Measurements from ENCODE around the gene PSRC1. TPM values are rescaled to one million over a fixed set of nuclear protein-coding genes. Genes with fewer than 3 reads are reported as not detected.
A peak's percentile ranks its signal among the peaks of the same experiment; 100 is the strongest.

Gene PSRC1
- total and polyA plus RNA-seq, 5 donors from 2014 or later = 0.14 to 1.0 (median 0.57) TPM

GRCh38 chr1:109281680-109282496 lies 1.1 kb downstream of the PSRC1 start:
- Histone ChIP-seq H3K27me3 (ENCODE audit: control insufficient read depth, insufficient read depth, low read length) (no peaks in the 10 kb centered on the region), H3K4me3 (ENCODE audit: low read depth, low read length) (peak overlapping the region; percentile 96), H3K9me3 (ENCODE audit: control insufficient read depth in 2 of 2, low read length in 2 of 2) (no peaks in the 10 kb centered on the region), H3K27ac (ENCODE audit: insufficient read depth, low read length, poor library complexity, severe bottlenecking) (no peak overlapping the region), H3K4me1 (ENCODE audit: control insufficient read depth, insufficient read depth, low read length, poor library complexity, severe bottlenecking) (peaks cover 16% of the 10 kb centered on the region), H3K36me3 (ENCODE audit: control insufficient read depth, insufficient read depth, low read length) (no peaks in the 10 kb centered on the region)
- no peaks in the 10 kb centered on the region for H3K36me3 Mint-ChIP-seq
- H3K4me1 Mint-ChIP-seq = peaks cover 5 to 39% (median 21%) of the 10 kb centered on the region in 4 donors
- DNase-seq = no peak
- ATAC-seq (ENCODE audit: low read depth in 2 of 2) = no peak
- H3K4me3 Mint-ChIP-seq = peak overlapping the region; percentile 91 to 98 (median 95)
- H3K27me3 Mint-ChIP-seq = no peaks in the 10 kb centered on the region
- no peaks in the 10 kb centered on the region for H3K9me3 Mint-ChIP-seq
- H3K27ac Mint-ChIP-seq = peak overlapping the region in 1 of 3 donors; percentile 52

- Mint-ChIP-seq H3K4me1 (peaks cover 5 to 33% (median 21%) of the 10 kb centered on the region in 4 donors), H3K4me3 (peak overlapping the region in 1 of 4 donors; percentile 34), H3K27ac (no peak overlapping the region), H3K27me3 (no peaks in the 10 kb centered on the region), H3K9me3 (no peaks in the 10 kb centered on the region), H3K36me3 (no peaks in the 10 kb centered on the region)
- Histone ChIP-seq H3K4me1 (ENCODE audit: control insufficient read depth, insufficient read depth, low read length, poor library complexity, severe bottlenecking) (peaks cover 16% of the 10 kb centered on the region), H3K9me3 (ENCODE audit: control insufficient read depth in 2 of 2, low read length in 2 of 2) (no peaks in the 10 kb centered on the region), H3K27ac (ENCODE audit: insufficient read depth, low read length, poor library complexity, severe bottlenecking) (no peak overlapping the region), H3K4me3 (ENCODE audit: low read depth, low read length) (no peak overlapping the region), H3K36me3 (ENCODE audit: control insufficient read depth, insufficient read depth, low read length) (no peaks in the 10 kb centered on the region), H3K27me3 (ENCODE audit: control insufficient read depth, insufficient read depth, low read length) (no peaks in the 10 kb centered on the region)
- no peak for ATAC-seq (ENCODE audit: low read depth in 2 of 2)
- DNase-seq = no peak
Observed at GRCh38 chr1:109280862-109281261, 2.1 kb downstream of the PSRC1 start.

- Histone ChIP-seq H3K36me3 (ENCODE audit: control insufficient read depth, insufficient read depth, low read length) (no peaks in the 10 kb centered on the region), H3K27me3 (ENCODE audit: control insufficient read depth, insufficient read depth, low read length) (no peaks in the 10 kb centered on the region), H3K27ac (ENCODE audit: insufficient read depth, low read length, poor library complexity, severe bottlenecking) (no peak overlapping the region), H3K4me1 (ENCODE audit: control insufficient read depth, insufficient read depth, low read length, poor library complexity, severe bottlenecking) (peaks cover 16% of the 10 kb centered on the region), H3K9me3 (ENCODE audit: control insufficient read depth in 2 of 2, low read length in 2 of 2) (no peaks in the 10 kb centered on the region), H3K4me3 (ENCODE audit: low read depth, low read length) (no peak overlapping the region)
- H3K9me3 Mint-ChIP-seq = no peaks in the 10 kb centered on the region
- H3K27ac Mint-ChIP-seq = peak overlapping the region in 1 of 3 donors; percentile 44
- peak overlapping the region in 1 of 4 donors; percentile 56 for H3K4me3 Mint-ChIP-seq
- no peaks in the 10 kb centered on the region for H3K36me3 Mint-ChIP-seq
- ATAC-seq (ENCODE audit: low read depth in 2 of 2) = no peak
- H3K4me1 Mint-ChIP-seq = peaks cover 5 to 31% (median 21%) of the 10 kb centered on the region in 4 donors
- DNase-seq = no peak
- H3K27me3 Mint-ChIP-seq = no peaks in the 10 kb centered on the region
Observed at GRCh38 chr1:109279615-109280278, 3.2 kb downstream of the PSRC1 start.

- DNase-seq = peak; percentile 39 to 75 (median 46)
- Mint-ChIP-seq H3K4me3 (no peak overlapping the region), H3K27me3 (no peaks in the 10 kb centered on the region), H3K36me3 (no peaks in the 10 kb centered on the region), H3K9me3 (no peaks in the 10 kb centered on the region), H3K4me1 (peaks cover 0 to 13% (median 7%) of the 10 kb centered on the region in 4 donors), H3K27ac (no peak overlapping the region)
- no peak overlapping the region for H3K27ac ChIP-seq (ENCODE audit: insufficient read depth, low read length, poor library complexity, severe bottlenecking)
- H3K9me3 ChIP-seq (ENCODE audit: control insufficient read depth in 2 of 2, low read length in 2 of 2) = no peaks in the 10 kb centered on the region
- no peaks in the 10 kb centered on the region for H3K27me3 ChIP-seq (ENCODE audit: control insufficient read depth, insufficient read depth, low read length)
- peak in 1 of 2 donors; percentile 56 for ATAC-seq (ENCODE audit: low read depth in 2 of 2)
- H3K4me1 ChIP-seq (ENCODE audit: control insufficient read depth, insufficient read depth, low read length, poor library complexity, severe bottlenecking) = peaks cover 5% of the 10 kb centered on the region
- no peak overlapping the region for H3K4me3 ChIP-seq (ENCODE audit: low read depth, low read length)
- H3K36me3 ChIP-seq (ENCODE audit: control insufficient read depth, insufficient read depth, low read length) = no peaks in the 10 kb centered on the region
Observed at GRCh38 chr1:109277434-109278204, 5.3 kb downstream of the PSRC1 start.

DNA sequence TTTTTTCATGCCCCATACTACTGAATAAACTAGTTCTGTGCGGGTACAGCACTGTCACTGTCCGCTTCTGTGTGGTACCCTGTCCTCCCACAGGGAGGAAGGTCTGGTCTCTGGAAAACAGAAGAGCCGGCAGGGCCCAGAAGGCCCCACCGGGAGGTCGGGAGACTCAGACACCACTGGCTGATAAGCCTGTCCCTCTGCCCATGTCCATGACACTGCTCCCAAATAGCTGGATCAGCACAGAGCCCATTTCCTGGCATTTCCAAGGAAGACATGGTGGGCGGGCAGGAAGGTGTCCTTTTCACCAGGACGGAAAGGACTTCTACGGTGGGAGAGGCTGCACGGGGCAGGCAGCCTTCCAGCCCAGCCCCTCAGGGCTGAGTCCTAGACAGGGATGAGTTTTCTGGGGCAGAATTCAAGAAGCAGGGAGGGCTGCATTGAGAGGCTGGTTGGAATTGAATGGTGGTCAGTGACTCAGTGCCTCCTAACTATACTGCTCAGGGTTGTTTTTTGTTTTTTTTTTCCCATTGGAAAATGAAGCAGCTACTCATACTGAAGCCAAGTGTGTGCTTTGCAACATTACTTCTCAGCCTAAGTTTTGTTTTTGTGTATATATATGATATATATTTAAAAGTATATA lies 7.1 kb downstream of the PSRC1 start:
- no peaks in the 10 kb centered on the region for H3K36me3 Mint-ChIP-seq
- peaks cover 0 to 6% (median 4%) of the 10 kb centered on the region in 4 donors for H3K4me1 Mint-ChIP-seq
- Histone ChIP-seq H3K36me3 (ENCODE audit: control insufficient read depth, insufficient read depth, low read length) (no peaks in the 10 kb centered on the region), H3K27ac (ENCODE audit: insufficient read depth, low read length, poor library complexity, severe bottlenecking) (no peak overlapping the region), H3K4me1 (ENCODE audit: control insufficient read depth, insufficient read depth, low read length, poor library complexity, severe bottlenecking) (no peaks in the 10 kb centered on the region), H3K9me3 (ENCODE audit: control insufficient read depth in 2 of 2, low read length in 2 of 2) (no peaks in the 10 kb centered on the region), H3K4me3 (ENCODE audit: low read depth, low read length) (no peak overlapping the region), H3K27me3 (ENCODE audit: control insufficient read depth, insufficient read depth, low read length) (no peaks in the 10 kb centered on the region)
- no peak for DNase-seq
- H3K4me3 Mint-ChIP-seq = no peak overlapping the region
- ATAC-seq (ENCODE audit: low read depth in 2 of 2) = no peak
- H3K9me3 Mint-ChIP-seq = no peaks in the 10 kb centered on the region
- no peak overlapping the region for H3K27ac Mint-ChIP-seq
- H3K27me3 Mint-ChIP-seq = no peaks in the 10 kb centered on the region

DNA sequence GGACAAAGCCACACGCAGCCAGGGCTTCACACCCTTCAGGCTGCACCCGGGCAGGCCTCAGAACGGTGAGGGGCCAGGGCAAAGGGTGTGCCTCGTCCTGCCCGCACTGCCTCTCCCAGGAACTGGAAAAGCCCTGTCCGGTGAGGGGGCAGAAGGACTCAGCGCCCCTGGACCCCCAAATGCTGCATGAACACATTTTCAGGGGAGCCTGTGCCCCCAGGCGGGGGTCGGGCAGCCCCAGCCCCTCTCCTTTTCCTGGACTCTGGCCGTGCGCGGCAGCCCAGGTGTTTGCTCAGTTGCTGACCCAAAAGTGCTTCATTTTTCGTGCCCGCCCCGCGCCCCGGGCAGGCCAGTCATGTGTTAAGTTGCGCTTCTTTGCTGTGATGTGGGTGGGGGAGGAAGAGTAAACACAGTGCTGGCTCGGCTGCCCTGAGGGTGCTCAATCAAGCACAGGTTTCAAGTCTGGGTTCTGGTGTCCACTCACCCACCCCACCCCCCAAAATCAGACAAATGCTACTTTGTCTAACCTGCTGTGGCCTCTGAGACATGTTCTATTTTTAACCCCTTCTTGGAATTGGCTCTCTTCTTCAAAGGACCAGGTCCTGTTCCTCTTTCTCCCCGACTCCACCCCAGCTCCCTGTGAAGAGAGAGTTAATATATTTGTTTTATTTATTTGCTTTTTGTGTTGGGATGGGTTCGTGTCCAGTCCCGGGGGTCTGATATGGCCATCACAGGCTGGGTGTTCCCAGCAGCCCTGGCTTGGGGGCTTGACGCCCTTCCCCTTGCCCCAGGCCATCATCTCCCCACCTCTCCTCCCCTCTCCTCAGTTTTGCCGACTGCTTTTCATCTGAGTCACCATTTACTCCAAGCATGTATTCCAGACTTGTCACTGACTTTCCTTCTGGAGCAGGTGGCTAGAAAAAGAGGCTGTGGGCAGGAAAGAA lies 8.1 kb downstream of the PSRC1 start:
- H3K4me3 ChIP-seq (ENCODE audit: low read depth, low read length) = no peak overlapping the region
- DNase-seq (no peak), ATAC-seq (ENCODE audit: low read depth in 2 of 2) (no peak)
- no peak overlapping the region for H3K27ac ChIP-seq (ENCODE audit: insufficient read depth, low read length, poor library complexity, severe bottlenecking)
- no peaks in the 10 kb centered on the region for H3K9me3 Mint-ChIP-seq
- no peaks in the 10 kb centered on the region for H3K9me3 ChIP-seq (ENCODE audit: control insufficient read depth in 2 of 2, low read length in 2 of 2)
- H3K27ac Mint-ChIP-seq = peak overlapping the region in 1 of 3 donors; percentile 59
- no peaks in the 10 kb centered on the region for H3K27me3 ChIP-seq (ENCODE audit: control insufficient read depth, insufficient read depth, low read length)
- no peaks in the 10 kb centered on the region for H3K36me3 ChIP-seq (ENCODE audit: control insufficient read depth, insufficient read depth, low read length)
- peaks cover 0 to 6% (median 4%) of the 10 kb centered on the region in 4 donors for H3K4me1 Mint-ChIP-seq
- no peak overlapping the region for H3K4me3 Mint-ChIP-seq
- no peaks in the 10 kb centered on the region for H3K36me3 Mint-ChIP-seq
- no peaks in the 10 kb centered on the region for H3K27me3 Mint-ChIP-seq
- H3K4me1 ChIP-seq (ENCODE audit: control insufficient read depth, insufficient read depth, low read length, poor library complexity, severe bottlenecking) = no peaks in the 10 kb centered on the region
